SH-SY5Y (cell line): Measurements from ENCODE around the gene CCDC85C.

ENCODE experiments used
- GATA2 ChIP-seq: IDR thresholded peaks from 2 replicates; pipeline ENCODE4 v1.6.1; 2011; ENCODE audit warnings: mild to moderate bottlenecking, low read depth, low read length
- GATA3 ChIP-seq: IDR thresholded peaks from 2 replicates; pipeline ENCODE4 v1.6.1; 2011; ENCODE audit warnings: low read depth, mild to moderate bottlenecking, low read length, moderate library complexity

CCDC85C gene

GRCh38 chr14:99524091-99524661 is 79.8 kb downstream of the CCDC85C start:
- TF ChIP-seq GATA3 (no peak), GATA2 (no peak)

DNA sequence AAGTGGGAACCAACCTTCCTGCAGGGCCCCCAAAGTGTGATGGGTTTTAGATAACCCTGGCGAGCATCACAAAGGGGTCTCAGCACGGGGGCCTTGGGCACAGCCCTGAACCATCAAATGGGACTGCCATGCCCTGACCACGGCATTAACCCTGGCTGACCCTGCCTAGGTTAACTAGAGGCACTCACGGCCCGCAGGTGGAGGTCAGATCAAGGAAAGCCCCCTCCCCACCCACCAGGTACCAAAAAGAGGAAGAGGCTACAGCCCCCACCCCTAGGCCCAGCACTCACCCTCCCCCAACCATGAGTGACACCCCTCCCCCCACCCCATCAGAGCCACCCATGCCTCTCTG is 80.3 kb downstream of the CCDC85C start:
- no peak for TF ChIP-seq GATA3
- TF ChIP-seq GATA2 = no peak

- TF ChIP-seq GATA3 (no peak), GATA2 (no peak)
Measured at GRCh38 chr14:99522934-99523703, 80.9 kb downstream of the CCDC85C start.

DNA sequence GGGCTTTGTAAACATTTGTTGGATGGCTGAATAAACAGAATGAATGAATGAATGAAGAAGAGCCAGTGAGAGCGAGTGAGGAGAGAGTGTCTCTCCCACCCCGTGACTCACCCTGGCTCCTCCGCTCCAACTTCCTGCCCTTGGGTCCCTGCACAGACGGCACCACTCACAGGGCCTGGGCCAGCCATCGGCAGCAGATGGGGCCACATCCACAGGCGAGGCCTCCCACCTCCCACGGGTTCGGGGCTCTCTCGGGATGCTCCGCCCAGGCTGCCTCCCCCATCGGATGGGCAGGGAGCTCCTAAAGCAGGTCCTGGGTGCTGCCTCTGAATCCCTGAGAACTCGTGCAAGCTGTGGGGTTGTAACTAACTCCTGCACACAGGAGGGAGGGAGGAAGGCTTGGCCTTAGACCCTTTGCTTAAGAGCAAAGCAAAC is 81.5 kb downstream of the CCDC85C start:
- TF ChIP-seq GATA2 = no peak
- TF ChIP-seq GATA3 = no peak

- no peak for TF ChIP-seq GATA3
Measured at GRCh38 chr14:99522025-99522401, 82.0 kb downstream of the CCDC85C start.

DNA sequence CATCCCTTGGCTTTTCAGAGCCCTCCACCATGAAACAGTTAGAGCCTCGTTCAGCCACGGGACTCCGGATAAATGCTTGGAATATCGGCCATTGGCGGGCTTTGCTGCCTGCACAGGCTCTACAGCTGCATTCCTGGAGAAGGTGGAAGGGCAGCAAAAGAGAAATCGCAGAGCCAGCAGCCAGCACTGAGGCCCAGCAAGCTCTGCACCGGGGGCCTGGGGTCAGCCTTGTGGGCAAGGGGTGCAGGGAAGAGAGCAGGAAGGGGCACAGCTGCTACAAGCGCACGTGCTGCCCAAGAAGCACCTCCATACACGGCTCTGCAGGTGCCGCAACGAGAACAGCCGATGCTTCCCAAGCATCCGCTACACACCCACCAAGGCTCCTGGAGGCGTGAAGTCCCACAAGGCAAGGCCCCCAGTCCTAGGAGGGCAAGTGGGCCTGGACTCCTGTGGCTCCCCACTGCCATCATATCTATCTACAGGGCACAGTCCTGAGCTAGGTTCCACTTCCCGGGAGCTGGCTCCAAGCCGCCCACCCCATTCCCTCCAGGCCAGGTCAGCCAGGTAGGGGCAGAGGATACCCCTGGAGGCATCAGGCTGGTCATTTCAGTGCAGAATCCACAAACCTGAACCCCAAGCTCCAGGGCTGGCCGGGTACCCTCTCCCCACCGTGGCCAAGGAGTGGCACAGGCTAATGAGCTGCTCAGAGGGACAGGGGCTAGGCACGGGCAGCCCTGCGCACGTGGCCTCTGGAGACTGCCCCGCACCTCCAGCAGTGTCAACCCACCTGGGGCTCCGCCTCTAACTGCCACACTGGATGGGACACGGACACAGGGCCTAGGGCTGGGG is 82.6 kb downstream of the CCDC85C start:
- TF ChIP-seq GATA2 (no peak), GATA3 (no peak)

GRCh38 chr14:99520571-99521081 is 83.4 kb downstream of the CCDC85C start:
- TF ChIP-seq GATA2 (no peak), GATA3 (no peak)

DNA sequence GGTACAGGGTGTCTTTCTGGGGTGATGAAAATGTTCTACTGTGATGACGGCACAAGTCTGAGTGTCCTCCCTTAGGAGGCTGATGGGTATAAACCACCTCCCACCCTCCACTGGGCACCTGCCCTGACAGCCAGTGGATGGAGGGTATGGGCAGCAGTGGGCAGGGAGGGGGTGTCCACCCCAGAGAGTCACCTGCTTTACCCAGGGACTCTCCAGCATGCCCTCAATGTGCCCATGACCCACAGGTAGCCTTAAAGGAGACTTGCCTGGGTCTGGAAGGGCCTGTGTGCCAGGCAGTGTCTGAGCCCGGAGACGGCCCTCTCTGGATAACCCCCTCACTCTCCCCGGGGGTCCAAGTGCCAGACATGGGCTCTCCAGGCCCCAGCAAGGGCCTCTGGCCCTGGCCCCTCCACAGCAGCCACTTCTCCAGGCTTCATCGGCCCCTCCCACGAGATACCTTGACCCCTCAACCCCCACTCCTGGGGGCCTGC is 84.0 kb downstream of the CCDC85C start:
- no peak for TF ChIP-seq GATA3

GRCh38 chr14:99519347-99519881 is 84.6 kb downstream of the CCDC85C start:
- TF ChIP-seq GATA3 (no peak), GATA2 (no peak)

- TF ChIP-seq GATA3 (no peak), GATA2 (no peak)
Measured at GRCh38 chr14:99518441-99519346, 85.3 kb downstream of the CCDC85C start.

DNA sequence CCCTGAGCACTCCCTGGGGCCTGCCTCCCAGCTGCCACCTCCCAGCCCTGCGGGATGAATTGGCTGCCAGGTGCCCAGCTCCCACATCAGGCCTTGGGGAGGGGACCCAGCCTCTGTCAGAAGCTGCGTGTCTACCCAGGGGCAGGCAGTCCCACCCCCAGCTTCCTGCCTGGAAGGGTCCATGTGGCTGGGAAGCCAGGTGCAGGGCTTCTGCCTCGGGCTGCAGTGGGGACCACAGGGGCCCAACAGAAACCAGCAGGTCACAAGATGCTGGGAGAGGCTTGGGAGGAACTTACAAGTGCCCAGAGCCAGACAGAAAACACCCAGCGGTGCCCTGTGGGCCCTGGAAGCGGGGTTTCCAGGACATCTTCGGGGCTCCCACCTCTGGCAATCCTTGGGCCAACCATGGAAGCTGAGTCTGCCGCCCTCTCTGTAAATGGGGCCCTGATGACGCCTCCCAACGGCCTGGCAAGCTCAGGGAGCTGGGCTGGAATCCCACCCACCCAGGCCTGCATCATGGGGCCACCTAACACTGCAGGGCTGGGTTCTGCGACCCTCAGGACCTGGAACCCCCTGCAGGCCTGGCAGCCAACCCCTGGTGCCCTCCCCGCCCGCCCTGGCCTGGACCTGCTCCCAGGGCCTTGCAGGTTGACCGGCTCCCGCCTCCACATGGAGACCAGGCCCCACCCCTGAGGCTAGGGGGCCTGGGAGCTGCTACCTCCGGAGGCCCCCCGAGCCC is 86.2 kb downstream of the CCDC85C start:
- TF ChIP-seq GATA2 = no peak
- TF ChIP-seq GATA3 = no peak

GRCh38 chr14:99516871-99517642 is 87.0 kb downstream of the CCDC85C start:
- no peak for TF ChIP-seq GATA3
- TF ChIP-seq GATA2 = no peak
